Central memory CD8-positive, alpha-beta T cell (primary cell): ENCODE measurements around the gene HMX2.

Experiments used
- ATAC-seq: fragments of 150-1000 bp; cut with Tn5 transposase; replicated peaks from 2 replicates; pipeline ENCODE4 v1.10.0; 2022; ENCODE audit warnings: mild to moderate bottlenecking, moderate FRiP score, moderate number of reproducible peaks; ENCODE audit not compliant: poor library complexity, severe bottlenecking; ENCODE audit errors: extremely low read depth
- DNase-seq, 2 donors: peaks; one replicate each; pipeline ENCODE4 v3.0.0; 2021; ENCODE audit warnings: low spot score in 2 of 2
- H3K27ac Mint-ChIP-seq: one replicate; pipeline ENCODE4 v1.8.0; 2022; ENCODE audit warnings: low read depth, mild to moderate bottlenecking, moderate library complexity, mixed read lengths
- H3K27me3 Mint-ChIP-seq: one replicate; pipeline ENCODE4 v1.8.0; 2022; ENCODE audit warnings: mixed read lengths
- H3K36me3 Mint-ChIP-seq: one replicate; pipeline ENCODE4 v1.8.0; 2022; ENCODE audit warnings: mild to moderate bottlenecking, moderate library complexity, mixed read lengths; ENCODE audit not compliant: insufficient read depth
- H3K4me1 Mint-ChIP-seq: one replicate; pipeline ENCODE4 v1.8.0; 2022; ENCODE audit warnings: mixed read lengths
- H3K4me3 Mint-ChIP-seq: one replicate; pipeline ENCODE4 v1.8.0; 2022; ENCODE audit warnings: mild to moderate bottlenecking, moderate library complexity, mixed read lengths
- H3K9me3 Mint-ChIP-seq: one replicate; pipeline ENCODE4 v1.8.0; 2022; ENCODE audit warnings: mixed read lengths

HMX2 gene

DNA sequence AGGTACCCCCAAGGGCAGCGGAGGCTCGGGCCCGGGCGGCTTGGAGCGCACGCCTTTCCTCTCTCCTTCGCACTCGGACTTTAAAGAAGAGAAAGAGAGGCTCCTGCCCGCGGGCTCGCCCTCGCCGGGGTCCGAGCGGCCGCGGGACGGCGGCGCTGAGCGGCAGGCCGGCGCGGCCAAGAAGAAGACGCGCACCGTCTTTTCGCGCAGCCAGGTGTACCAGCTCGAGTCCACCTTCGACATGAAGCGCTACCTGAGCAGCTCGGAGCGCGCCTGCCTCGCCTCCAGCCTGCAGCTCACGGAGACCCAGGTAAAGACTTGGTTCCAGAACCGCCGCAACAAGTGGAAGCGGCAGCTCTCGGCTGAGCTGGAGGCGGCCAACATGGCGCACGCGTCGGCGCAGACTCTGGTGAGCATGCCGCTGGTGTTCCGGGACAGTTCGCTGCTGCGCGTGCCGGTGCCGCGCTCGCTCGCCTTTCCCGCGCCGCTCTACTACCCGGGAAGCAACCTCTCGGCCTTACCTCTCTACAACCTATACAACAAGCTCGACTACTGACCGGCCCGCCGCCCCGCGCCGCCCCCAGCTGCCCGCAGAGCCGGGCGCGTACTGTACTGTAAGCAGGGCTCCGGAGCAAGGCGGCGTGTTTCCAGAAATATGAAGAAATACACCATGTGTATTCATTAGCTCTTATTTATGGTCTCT lies 1.8 kb downstream of the HMX2 start:
- Mint-ChIP-seq H3K4me1 (peaks cover 39% of the 10 kb centered on the region), H3K36me3 (peaks cover 16% of the 10 kb centered on the region), H3K27ac (no peak overlapping the region), H3K27me3 (peaks cover 49% of the 10 kb centered on the region), H3K4me3 (peak overlapping the region; percentile 63), H3K9me3 (no peaks in the 10 kb centered on the region)
- DNase-seq (no peak), ATAC-seq (no peak)

DNA sequence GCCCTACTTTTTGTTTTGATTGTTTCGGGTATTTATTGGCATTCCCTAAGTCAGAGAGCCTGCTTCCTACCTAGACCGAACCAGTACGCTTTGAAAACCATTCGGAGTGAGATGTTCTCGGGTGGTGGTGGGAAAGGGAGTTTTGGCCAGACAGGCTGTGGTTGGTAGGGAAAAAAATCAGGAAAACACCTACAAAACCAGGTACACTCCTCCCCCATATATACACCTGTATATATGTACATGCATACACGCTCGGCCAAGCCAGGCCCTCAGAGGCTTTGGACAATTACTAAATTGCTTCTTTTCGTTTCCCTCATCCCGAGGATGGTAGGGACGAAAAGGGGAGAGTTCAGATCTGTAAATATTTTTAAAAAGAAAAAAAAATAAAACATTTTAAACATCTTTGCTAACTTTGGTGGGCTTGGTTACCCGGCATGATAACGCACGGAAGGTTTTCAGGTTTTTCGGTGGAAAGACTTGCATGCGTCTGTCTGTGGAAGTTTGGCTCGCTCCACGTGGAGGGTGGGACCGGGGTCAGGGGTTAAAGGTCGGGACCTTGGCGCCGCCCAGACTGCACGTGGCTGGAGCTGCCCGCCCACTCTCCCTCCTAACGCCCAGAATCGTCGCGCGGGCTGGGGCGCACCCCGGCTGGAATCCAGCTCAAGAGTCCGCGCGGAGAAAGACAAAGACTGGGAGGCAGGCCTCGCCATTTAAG lies 2.5 kb downstream of the HMX2 start:
- no peaks in the 10 kb centered on the region for H3K9me3 Mint-ChIP-seq
- H3K27me3 Mint-ChIP-seq: peaks cover 42% of the 10 kb centered on the region
- peaks cover 38% of the 10 kb centered on the region for H3K4me1 Mint-ChIP-seq
- peak overlapping the region; percentile 59 for H3K4me3 Mint-ChIP-seq
- no peak for ATAC-seq
- no peak for DNase-seq
- peaks cover 15% of the 10 kb centered on the region for H3K36me3 Mint-ChIP-seq
- no peak overlapping the region for H3K27ac Mint-ChIP-seq

DNA sequence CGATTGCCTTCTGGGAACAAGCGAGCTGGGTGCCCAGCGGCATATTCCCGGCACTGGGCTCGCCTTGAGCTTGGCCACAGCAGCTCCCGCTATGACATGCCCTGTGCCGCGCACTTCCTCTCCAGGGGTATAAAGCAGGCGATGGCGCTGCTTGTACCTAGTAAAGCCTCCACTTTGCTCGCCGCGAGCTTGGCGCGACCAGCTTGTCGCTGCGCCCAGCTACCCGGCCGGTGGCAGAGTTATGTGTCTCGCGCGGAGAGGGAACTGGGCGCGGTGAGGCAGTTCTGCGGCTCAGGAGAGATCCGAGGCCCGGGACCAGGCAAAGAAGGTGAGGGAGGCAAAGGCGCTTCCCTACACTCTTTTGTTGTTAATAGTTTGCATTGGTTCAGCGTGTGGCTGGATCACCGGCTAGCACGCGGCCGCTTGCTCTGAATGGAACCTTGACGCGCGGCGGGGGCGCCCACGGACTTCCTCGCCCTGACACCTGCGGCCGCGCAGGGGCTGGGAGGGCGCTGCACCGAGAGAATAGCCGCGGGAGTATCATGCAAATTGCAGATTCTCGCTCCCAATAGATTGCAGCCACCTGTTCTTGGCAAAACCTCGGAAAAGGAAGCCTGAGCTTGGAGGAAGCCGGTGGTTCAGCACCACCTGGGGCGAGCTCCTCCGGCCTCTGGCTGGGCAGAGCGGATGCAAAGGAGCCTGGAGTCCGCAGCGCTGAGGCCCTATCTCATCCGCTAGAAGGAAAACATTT lies 3.2 kb downstream of the HMX2 start:
- Mint-ChIP-seq H3K27ac (no peak overlapping the region), H3K27me3 (peaks cover 34% of the 10 kb centered on the region), H3K9me3 (no peaks in the 10 kb centered on the region), H3K4me1 (peaks cover 38% of the 10 kb centered on the region), H3K4me3 (peak overlapping the region; percentile 59), H3K36me3 (peaks cover 14% of the 10 kb centered on the region)
- ATAC-seq (no peak), DNase-seq (no peak)

DNA sequence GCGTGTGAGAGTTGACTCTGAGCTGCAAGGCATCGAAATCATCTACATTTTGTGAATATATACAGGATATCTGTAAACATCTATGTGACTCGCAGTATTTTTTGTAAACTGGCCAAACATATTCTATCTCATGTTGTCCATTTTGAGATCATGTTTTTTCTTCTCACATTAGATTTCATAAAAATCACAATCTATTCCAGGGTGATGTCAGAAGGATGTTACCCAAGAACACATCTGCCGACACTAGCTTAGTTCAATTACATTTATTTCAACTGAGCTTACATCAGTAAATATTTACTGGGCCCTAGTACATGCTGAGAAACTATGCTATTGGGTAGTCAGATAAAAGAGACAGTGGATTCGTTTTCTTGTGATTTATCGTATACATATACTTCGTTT lies 3.8 kb downstream of the HMX2 start:
- ATAC-seq (no peak), DNase-seq (no peak)
- H3K9me3 Mint-ChIP-seq: no peaks in the 10 kb centered on the region
- H3K36me3 Mint-ChIP-seq: peaks cover 17% of the 10 kb centered on the region
- no peak overlapping the region for H3K27ac Mint-ChIP-seq
- H3K4me1 Mint-ChIP-seq: peaks cover 43% of the 10 kb centered on the region
- H3K27me3 Mint-ChIP-seq: peaks cover 29% of the 10 kb centered on the region
- H3K4me3 Mint-ChIP-seq: no peak overlapping the region

DNA sequence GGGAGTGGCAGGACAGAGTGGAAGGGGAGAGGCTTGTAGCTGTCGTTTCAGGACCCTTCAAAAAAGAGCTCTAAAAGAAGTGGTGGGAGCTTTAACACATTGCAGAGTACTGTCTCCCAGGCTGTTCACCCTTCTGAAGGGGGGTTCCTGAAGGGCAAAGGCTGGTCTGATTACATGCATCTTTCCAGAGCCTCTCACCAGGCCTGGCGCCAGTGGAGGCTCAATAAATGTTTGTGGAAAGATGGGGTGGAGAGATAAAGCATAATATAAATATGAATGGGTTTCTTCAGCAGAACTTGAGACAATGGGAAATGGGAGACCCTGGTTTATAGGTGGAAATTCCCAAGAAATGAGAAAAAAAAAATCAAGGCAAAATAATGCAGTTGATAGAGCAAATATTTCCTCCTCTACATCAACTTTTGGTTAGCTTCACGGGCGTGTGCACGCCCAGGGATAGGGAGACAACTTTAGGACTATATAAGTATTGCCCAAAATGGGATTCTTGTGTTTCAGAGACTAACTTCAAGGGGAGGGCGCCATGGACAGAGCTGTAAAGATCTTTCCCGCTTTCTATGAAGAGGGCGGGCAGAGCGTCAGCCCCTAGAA lies 5.7 kb downstream of the HMX2 start:
- Mint-ChIP-seq H3K36me3 (peaks cover 35% of the 10 kb centered on the region), H3K27ac (peak overlapping the region; percentile 97), H3K4me1 (peaks cover 54% of the 10 kb centered on the region), H3K27me3 (peaks cover 19% of the 10 kb centered on the region), H3K4me3 (peak overlapping the region; percentile 99), H3K9me3 (no peaks in the 10 kb centered on the region)
- ATAC-seq (no peak), DNase-seq (no peak)

DNA sequence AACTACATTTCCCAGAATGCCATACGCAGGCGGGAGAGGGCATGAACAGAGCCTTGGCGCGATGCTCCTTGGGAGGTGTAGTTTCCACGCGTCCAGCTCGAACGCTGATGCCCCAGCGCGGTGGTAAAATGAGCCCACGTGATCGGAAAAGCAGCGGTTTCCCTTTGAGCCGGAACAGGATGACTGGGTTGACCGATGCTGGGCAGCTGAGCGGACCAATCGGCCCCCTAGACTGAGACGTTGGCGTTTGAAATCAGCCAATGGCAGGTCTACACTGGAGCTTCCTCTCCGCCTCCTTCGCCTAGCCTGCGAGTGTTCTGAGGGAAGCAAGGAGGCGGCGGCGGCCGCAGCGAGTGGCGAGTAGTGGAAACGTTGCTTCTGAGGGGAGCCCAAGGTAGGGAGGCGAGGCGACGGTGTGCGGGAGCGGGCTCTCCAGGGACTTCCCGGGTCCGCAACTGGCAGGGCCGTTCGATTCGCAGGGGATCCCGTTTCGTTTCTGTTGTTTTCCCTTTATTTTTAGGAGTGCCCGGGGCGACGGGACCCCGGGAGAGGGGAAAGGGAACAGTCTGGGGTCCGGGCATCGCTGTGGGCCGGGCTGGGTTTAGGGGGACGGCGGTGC lies 6.3 kb downstream of the HMX2 start, which contains the start of gene BUB3:
BUB3 (plus strand) TSS at position 311 of the 619 bp plus-strand sequence. CDS start 516 bp downstream, outside the sequence.
- Mint-ChIP-seq H3K27ac (peak within 1 kb of the TSS; percentile 97), H3K36me3 (peaks cover 37% of the 10 kb centered on the region), H3K9me3 (no peaks in the 10 kb centered on the region), H3K27me3 (peaks cover 13% of the 10 kb centered on the region), H3K4me1 (peaks cover 55% of the 10 kb centered on the region), H3K4me3 (peak within 1 kb of the TSS; percentile 99)
- peak; percentile 77 to 88 for DNase-seq
- ATAC-seq: peak; percentile 92

DNA sequence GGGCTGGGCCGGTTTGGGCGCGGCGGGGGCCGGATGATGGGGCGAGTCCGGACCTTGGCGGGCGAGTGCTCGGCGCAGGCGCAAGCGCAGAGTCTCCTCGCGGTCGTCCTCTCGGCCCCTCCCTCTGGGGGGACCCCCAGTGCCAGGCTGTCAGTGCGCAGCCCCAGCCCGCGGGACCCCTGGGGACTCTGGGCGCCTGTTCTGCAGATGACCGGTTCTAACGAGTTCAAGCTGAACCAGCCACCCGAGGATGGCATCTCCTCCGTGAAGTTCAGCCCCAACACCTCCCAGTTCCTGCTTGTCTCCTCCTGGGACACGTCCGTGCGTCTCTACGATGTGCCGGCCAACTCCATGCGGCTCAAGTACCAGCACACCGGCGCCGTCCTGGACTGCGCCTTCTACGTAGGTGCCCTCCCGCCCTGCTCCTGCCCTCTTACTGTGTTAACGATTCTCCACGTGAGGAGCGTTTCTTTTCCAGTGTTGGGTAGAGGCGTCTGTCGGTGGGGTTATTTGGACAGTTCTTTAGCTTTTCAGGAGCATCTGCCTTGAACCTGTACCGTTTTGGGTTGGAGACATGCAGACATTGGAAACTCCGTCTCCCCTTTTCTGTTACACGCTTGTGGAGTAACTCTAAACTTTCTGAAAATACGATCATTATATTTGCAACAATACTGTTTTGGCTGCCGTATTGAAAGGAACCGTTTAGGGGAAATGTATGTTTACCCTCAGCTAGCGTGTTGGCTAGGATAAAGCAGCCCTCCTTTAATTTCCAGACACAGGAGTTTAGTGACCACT lies 7.0 kb downstream of the HMX2 start:
- H3K9me3 Mint-ChIP-seq: no peaks in the 10 kb centered on the region
- peak in 1 of 2 donors; percentile 18 for DNase-seq
- peak; percentile 3 for ATAC-seq
- H3K4me1 Mint-ChIP-seq: peaks cover 58% of the 10 kb centered on the region
- H3K27me3 Mint-ChIP-seq: peaks cover 7% of the 10 kb centered on the region
- H3K27ac Mint-ChIP-seq: peak overlapping the region; percentile 97
- peaks cover 37% of the 10 kb centered on the region for H3K36me3 Mint-ChIP-seq
- peak overlapping the region; percentile 99 for H3K4me3 Mint-ChIP-seq

DNA sequence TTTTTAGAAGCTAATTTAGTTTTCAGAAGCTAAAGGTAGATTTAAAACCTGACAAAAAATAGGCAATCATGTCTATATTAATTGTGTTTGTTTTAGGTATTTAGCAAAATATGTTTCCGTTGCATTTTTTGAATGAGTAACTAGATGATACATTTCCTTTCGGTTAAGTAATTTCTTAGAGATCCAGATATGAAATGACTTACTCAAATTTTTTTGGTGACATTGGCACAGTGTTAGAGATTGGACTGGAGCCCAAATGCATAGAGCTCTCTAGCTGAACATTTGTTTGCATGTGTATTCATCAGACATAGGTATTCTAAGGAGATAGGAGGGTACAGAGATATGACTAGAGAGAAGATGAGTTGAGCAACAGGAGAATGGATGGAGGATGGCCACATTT lies 8.1 kb downstream of the HMX2 start:
- peaks cover 70% of the 10 kb centered on the region for H3K4me1 Mint-ChIP-seq
- H3K9me3 Mint-ChIP-seq: no peaks in the 10 kb centered on the region
- peaks cover 38% of the 10 kb centered on the region for H3K36me3 Mint-ChIP-seq
- DNase-seq: no peak
- peak overlapping the region; percentile 1 for H3K27ac Mint-ChIP-seq
- ATAC-seq: no peak
- H3K27me3 Mint-ChIP-seq: no peaks in the 10 kb centered on the region
- H3K4me3 Mint-ChIP-seq: peak overlapping the region; percentile 99

DNA sequence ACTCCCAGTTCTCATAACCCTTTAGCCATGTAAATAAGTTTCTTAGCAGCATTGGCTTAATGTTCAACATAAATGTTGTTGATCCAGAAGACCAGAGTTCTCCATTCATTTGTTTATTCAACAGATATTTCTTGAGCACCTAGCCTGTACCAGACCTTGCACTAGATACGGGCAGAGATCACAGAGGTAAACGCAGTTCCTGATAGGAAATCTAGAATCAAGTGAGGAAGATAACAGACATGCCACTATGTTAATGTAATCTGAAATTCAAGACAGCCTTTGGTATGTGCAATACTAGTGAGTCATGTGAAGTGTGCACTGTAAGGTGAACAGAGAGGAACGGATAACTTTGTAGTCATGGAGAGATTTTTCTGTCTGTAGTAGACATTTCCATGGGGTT lies 9.3 kb downstream of the HMX2 start:
- H3K36me3 Mint-ChIP-seq: peaks cover 47% of the 10 kb centered on the region

DNA sequence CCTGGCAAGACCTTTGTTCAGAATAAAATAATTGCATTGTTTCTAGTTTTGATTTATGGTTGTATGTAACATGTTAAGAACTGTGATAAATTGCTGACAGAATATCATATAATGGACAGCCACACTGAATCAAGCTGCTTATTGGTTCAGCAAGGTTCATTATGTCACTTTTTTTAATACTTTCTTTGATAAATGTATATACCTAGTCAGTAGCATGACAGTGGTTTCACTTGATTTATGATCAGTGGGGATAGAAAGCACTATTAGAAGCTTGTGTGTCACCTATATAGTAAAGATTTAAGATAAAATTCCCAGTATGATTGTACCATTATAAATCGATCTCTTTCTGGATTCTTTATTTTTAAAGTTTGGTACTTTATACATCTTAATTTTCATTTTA lies 10.7 kb downstream of the HMX2 start:
- Mint-ChIP-seq H3K27me3 (no peaks in the 10 kb centered on the region), H3K27ac (peak overlapping the region; percentile 84), H3K36me3 (peaks cover 57% of the 10 kb centered on the region), H3K4me3 (no peak overlapping the region), H3K4me1 (peaks cover 70% of the 10 kb centered on the region), H3K9me3 (no peaks in the 10 kb centered on the region)
- DNase-seq (no peak), ATAC-seq (no peak)

More for the DNA sequence above, 9.3 kb downstream of the HMX2 start:
- Mint-ChIP-seq H3K27ac (peak overlapping the region; percentile 19), H3K27me3 (no peaks in the 10 kb centered on the region), H3K9me3 (no peaks in the 10 kb centered on the region), H3K4me3 (peak overlapping the region; percentile 25), H3K4me1 (peaks cover 75% of the 10 kb centered on the region)
- no peak for DNase-seq
- ATAC-seq: no peak

DNA sequence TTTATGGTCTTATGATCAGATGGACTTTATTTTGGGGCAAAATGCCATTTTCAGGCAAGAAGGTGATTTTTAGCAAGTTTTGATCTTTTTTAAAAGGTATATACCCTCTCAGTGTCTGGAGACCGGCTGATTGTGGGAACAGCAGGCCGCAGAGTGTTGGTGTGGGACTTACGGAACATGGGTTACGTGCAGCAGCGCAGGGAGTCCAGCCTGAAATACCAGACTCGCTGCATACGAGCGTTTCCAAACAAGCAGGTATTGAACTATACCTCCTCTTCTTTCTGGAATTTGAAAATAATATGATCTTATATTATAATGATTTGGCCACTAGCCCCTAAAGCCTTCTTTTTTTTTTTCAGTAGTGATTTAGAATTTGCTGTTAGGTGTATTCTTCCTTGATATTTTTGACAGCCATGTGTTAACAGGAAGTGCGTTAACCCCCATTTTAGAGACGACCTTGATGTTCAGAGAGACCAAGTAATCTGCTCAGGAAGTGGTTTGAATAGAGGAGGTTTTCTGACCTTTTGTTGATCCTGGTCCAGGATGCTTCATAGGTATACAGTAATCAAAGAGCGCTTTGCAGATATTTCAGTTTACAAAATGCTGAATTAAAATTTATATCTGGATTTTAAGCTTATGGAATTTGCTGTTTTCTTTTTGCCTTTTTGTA lies 12.5 kb downstream of the HMX2 start:
- peaks cover 64% of the 10 kb centered on the region for H3K36me3 Mint-ChIP-seq
- no peak for DNase-seq
- peaks cover 61% of the 10 kb centered on the region for H3K4me1 Mint-ChIP-seq
- peak; percentile 100 for ATAC-seq
- H3K27me3 Mint-ChIP-seq: no peaks in the 10 kb centered on the region
- H3K9me3 Mint-ChIP-seq: no peaks in the 10 kb centered on the region
- peak overlapping the region; percentile 36 for H3K4me3 Mint-ChIP-seq
- H3K27ac Mint-ChIP-seq: peak overlapping the region; percentile 84
